ENCODE measurements around the gene IFNLR1.
A peak's percentile ranks its signal among the peaks of the same experiment; 100 is the strongest.

Gene IFNLR1

DNA sequence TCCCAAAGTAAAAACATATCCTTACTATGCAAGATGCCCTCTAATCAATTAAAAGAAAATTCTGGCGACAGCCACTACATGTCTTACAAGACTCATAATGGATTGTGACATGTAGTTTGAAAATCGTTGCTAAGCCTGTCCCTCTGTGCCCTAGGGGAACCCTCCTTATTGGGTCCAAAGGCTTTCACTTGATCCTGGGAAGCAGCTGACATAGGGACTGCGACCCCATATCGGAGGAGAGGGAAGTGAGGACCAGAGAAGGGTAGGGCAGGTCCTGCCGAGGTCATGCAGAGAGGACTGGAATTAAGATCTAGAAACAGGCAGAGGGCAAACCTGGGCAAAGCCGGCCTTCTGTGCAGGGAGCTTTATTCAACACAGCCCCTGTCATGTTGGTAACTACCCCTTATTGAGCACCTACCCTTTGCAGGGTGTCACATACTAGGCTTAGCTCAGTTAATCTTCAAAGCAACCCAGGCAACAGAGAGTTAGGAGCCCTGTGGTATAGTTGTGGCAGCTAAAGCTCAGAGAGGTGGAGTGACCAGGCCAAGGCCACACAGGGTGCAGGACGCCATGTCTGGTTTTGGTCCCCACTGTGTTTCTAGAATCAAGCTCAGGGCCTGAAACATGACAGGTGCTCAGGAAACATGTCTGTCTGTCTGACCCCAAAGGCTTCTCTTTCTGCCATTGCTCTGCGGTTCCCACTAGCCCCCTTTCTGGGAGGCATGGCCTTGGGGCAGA, 18.4 kb upstream of the IFNLR1 start:
- no peak for DNase-seq (ENCODE audit: low read depth)

DNA sequence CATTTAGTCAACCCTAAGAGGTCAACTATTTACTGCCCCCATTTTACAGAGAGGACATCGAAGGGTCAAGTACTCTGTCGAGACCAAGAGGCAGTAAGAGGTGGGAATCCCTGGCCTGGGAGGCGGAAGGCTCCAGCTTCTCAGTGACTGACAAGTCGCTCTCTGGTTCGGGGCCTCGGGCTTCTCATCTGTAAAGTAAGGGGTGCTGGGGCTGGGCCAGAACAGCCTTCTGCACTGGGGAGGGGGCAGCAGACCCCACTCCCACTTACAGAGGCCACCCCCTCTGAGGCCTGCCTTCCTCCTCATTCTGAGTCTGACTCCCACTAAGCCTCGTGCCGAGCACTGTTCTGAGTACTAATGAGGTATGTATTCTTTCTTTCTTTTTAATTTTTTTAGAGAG, 17.0 kb upstream of the IFNLR1 start:
- no peak for DNase-seq (ENCODE audit: low read depth)

- no peak for DNase-seq (ENCODE audit: low read depth)
Measured at GRCh38 chr1:24203404-24203803, 16.3 kb upstream of the IFNLR1 start.

- no peak for DNase-seq (ENCODE audit: low read depth)
Measured at GRCh38 chr1:24202987-24203386, 15.9 kb upstream of the IFNLR1 start.

- DNase-seq (ENCODE audit: low read depth), result no peak
Measured at GRCh38 chr1:24202556-24202955, 15.5 kb upstream of the IFNLR1 start.

GRCh38 chr1:24201941-24202440, 14.9 kb upstream of the IFNLR1 start:
- no peak for DNase-seq (ENCODE audit: low read depth)

DNA sequence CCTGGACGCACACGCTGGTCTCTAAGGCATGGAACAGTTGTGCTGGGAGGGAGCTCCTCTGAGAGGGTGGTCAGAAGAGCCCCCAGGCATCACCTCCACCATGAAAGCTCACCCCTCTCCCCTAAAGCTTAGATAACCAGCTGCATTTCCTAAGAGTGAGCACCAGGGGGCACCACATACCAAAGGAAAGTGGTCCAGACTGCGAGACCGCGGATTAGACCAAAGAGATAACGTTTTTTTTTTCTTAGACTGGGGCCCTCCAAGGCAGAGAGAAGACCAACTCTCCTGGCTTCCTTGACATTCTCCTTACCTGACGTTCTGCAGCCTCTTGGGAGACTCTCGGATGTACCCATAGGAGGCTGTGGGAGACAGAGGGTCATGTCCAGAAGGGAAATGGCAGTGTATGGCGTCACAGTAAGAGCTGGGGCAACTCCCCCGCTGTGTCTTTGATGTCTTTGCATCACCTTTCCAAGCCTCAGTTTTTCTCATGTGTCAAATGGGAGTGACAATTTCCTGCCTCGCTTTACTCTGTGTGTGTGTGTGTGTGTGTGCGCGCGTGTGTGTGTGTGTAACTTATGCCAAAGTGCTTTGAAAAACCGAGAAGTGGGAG, 12.3 kb upstream of the IFNLR1 start:
- DNase-seq (ENCODE audit: low read depth), result peak; percentile 63

- DNase-seq (ENCODE audit: low read depth), result no peak
Measured at GRCh38 chr1:24198766-24199165, 11.7 kb upstream of the IFNLR1 start.

GRCh38 chr1:24195874-24196273, 8.8 kb upstream of the IFNLR1 start:
- no peak for DNase-seq (ENCODE audit: low read depth)

DNA sequence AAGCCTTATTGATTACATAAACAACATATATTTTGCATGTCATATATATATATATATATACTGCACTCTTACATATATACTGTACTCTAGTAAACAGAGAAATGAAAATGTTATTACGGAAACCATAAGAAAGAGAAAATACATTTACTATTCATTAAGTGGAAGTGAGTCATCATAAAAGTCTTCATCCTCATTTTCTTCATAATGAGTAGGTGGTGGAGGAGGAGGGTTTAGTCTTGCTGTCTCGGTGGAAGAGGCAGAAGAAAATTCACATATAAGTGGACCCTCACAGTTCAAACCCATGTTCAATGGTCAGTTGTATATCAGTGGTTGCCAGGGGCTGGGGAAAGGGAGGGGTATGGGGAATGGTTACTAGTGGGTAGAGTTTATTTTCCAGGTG, 8.0 kb upstream of the IFNLR1 start:
- no peak for DNase-seq (ENCODE audit: low read depth)

DNA sequence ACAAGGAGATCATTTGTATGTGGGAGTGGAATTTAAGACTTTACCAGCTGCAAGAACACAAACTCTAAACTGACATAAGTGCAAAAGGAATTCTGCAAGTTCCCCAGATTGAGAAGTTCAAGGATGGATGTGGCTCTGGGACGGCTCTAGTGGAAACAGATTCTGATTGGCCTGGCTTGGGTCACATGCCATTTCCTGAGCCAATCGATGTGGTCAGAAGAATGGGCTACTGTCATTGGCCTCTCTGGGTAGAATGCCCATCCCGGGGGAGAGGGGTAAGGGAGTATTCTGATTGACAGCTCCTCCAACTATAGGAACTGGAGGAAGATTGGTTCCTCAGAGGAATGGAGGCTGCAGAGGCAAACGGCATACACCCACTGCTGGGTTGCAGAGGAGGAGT, 6.0 kb upstream of the IFNLR1 start:
- no peak for DNase-seq (ENCODE audit: low read depth)

GRCh38 chr1:24191860-24192259, 4.8 kb upstream of the IFNLR1 start:
- DNase-seq (ENCODE audit: low read depth), result no peak

DNA sequence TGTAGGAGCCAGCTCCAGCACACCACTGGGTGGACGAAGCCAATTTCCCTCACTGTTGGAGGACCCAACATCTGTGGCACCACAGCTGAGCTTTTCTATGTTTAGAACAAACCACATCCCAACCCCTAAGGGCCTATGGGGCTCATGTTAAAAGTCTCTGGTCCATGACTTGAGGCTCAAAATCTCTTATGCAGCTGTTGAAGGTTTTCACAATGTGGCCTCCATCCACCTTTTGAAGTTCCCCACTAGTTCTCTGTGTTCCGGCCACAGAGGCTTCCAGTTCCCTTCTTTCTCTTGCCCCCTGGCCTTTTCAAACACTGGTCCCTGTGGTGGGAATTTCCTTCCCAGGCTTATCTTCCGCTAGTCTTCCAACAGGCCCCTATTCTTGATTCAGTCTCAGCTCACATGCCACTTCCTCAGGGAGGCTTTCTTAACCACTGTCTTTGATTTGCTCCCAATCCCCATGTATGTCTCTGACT, 3.9 kb upstream of the IFNLR1 start:
- DNase-seq (ENCODE audit: low read depth), result no peak

GRCh38 chr1:24189528-24189927, 2.4 kb upstream of the IFNLR1 start:
- DNase-seq (ENCODE audit: low read depth), result peak; percentile 37

DNA sequence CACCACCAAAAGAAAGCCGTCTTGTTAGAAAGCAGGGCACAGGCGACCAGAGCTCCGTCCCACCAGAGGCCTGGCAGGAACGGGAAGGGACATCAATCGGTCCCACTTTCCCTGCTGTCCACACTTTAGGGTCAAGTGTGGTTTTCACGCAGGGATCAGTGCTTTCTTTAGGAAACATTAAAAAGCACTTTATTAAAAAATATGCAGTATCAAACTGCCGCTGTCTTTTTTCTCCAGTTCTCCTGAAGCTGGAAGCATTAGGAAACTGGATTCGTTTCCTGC, 437 bp downstream of the IFNLR1 start:
- DNase-seq (ENCODE audit: low read depth), result no peak

DNA sequence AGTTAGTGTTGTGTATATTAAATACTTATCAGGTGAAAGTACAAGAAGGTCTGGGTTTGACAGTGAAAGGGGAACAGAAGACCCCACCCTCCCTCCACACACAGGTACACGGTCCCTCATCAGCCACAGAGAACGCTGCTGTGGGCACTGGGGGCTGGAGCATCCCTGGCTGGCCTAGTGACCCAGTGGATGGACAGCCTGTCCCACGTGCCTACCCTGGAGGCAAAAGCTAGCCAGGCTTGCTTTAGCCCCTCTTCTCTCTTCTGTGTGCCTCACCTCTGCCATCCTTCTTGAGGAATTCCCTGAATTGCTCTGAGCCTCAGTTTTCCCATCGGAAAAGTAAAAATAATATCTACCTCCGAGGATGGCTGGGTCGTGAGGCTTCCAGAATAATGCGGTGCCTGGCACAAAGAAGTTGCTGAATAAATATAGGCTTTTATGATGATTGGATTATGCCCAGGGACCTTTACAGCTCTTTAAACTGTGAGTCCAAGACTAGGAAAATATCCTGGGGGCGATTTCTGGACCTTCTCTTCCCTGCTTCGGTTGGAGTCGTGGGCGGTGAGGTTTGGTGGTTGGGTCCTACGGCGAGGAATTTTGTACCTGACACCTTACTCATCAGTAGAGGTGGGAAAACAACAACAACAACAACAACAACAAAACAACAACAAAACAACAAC, 918 bp downstream of the IFNLR1 start:
- no peak for DNase-seq (ENCODE audit: low read depth)

DNA sequence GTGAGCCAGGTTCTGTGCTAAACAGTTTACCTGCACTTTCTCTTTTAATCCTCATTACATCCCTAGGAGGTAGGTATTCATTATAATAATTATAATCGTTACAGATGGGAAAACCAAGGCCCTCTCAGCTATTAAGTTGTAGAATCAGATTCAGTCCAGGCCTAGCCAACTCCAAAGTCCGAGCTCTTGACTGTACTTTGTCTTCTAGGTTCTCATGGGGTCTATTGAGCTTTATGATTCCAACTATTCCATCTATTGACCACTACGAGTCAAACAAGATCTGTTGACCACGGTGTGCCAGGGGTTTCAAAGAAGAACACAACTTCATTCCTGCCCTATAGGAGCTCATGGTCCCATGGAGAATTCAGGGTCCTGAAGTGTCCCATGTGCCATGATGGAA, 2.0 kb downstream of the IFNLR1 start:
- DNase-seq (ENCODE audit: low read depth), result no peak

- DNase-seq (ENCODE audit: low read depth), result no peak
Measured at GRCh38 chr1:24182061-24182460, 5.0 kb downstream of the IFNLR1 start.

DNA sequence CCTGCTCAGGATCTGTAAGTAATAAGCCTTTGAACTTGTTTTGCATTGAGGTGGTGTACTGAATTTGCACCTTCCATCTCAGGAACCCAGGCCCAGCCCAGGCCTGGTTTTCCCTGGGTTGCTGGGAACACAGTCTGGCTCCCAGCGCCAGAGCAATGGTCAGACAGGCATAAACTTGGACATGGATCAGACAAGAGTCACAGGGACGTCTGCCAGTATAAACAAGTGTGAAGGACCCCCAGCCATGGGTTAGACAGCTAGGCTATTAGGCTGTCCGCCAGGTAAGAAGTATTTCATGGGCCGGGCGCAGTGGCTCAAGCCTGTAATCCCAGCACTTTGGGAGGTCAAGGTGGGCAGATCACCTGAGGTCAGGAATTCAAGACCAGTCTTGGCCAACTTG, 5.5 kb downstream of the IFNLR1 start:
- DNase-seq (ENCODE audit: low read depth), result no peak

GRCh38 chr1:24180676-24181075, 6.4 kb downstream of the IFNLR1 start:
- no peak for DNase-seq (ENCODE audit: low read depth)

GRCh38 chr1:24179251-24179840, 7.7 kb downstream of the IFNLR1 start:
- no peak for DNase-seq (ENCODE audit: low read depth)

GRCh38 chr1:24178407-24178806, 8.7 kb downstream of the IFNLR1 start:
- DNase-seq (ENCODE audit: low read depth), result no peak

DNA sequence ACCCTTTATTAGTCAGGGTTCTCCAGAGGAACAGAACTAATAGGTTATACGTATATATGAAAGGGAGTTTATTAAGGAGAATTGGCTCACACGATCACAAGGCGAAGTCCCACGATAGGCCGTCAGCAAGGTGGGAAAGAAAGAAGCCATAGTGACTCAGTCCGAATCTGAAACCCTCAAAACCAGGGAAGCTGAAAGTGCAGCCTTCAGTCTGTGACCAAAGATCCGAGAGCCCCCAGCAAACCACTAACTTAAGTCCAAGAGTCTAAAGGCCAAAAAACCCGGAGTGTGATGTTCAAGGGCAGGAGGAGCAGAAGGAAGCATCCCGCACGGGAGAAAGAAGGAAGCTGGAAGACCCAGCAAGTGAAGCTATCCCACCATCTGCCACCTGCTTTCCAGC, 9.9 kb downstream of the IFNLR1 start:
- no peak for DNase-seq (ENCODE audit: low read depth)
